ENCODE measurements around the gene MITD1.
"Not testable (repeated sequence)": the region's sequence is repeated elsewhere in the genome, so short reads cannot be mapped to it uniquely, and the experiment has no call there.

The MITD1 gene

GRCh38 chr2:99180755-99181623 lies at the start of gene MITD1, which contains the start of gene MRPL30:
Gene MITD1, minus strand, starts transcription at chr2:99181058. Its CDS starts 77 bp downstream, at chr2:99180981.
Gene MRPL30, plus strand, starts transcription at chr2:99181184. Its CDS starts 5,020 bp downstream, at chr2:99186204.
- DNase-seq: peak; percentile 69 to 97 (median 91)

- no peak for DNase-seq
Measured at GRCh38 chr2:99217929-99218501, 37.2 kb upstream of the MITD1 start.

GRCh38 chr2:99216096-99216495 lies 35.2 kb upstream of the MITD1 start:
- no peak for DNase-seq

- DNase-seq: no peak
Measured at GRCh38 chr2:99205491-99205890, 24.6 kb upstream of the MITD1 start.

- no peak for DNase-seq
Measured at GRCh38 chr2:99201959-99202678, 21.3 kb upstream of the MITD1 start.

- no peak for DNase-seq
Measured at GRCh38 chr2:99200076-99200800, 19.4 kb upstream of the MITD1 start.

GRCh38 chr2:99198103-99198841 lies 17.4 kb upstream of the MITD1 start:
- DNase-seq: no peak

GRCh38 chr2:99192364-99192763 lies 11.5 kb upstream of the MITD1 start:
- DNase-seq: not testable (repeated sequence)

GRCh38 chr2:99190548-99190947 lies 9.7 kb upstream of the MITD1 start:
- no peak for DNase-seq

- no peak for DNase-seq
Measured at GRCh38 chr2:99188357-99188756, 7.5 kb upstream of the MITD1 start.

GRCh38 chr2:99187011-99187410 lies 6.2 kb upstream of the MITD1 start:
- DNase-seq: no peak

- DNase-seq: no peak
Measured at GRCh38 chr2:99184811-99185210, 4.0 kb upstream of the MITD1 start.

GRCh38 chr2:99183025-99183424 lies 2.2 kb upstream of the MITD1 start:
- DNase-seq: no peak

GRCh38 chr2:99181624-99182000 lies 754 bp upstream of the MITD1 start:
- DNase-seq: no peak

- DNase-seq: no peak
Measured at GRCh38 chr2:99171377-99172140, 9.3 kb downstream of the MITD1 start.

- DNase-seq: no peak
Measured at GRCh38 chr2:99169534-99169933, 11.3 kb downstream of the MITD1 start.

GRCh38 chr2:99166218-99166617 lies 14.6 kb downstream of the MITD1 start:
- no peak for DNase-seq

GRCh38 chr2:99159594-99159993 lies 21.3 kb downstream of the MITD1 start:
- no peak for DNase-seq

- DNase-seq: no peak
Measured at GRCh38 chr2:99158599-99158998, 22.3 kb downstream of the MITD1 start.

GRCh38 chr2:99156891-99157290 lies 24.0 kb downstream of the MITD1 start:
- DNase-seq: no peak

Measured in amygdala (tissue), 56 donors.